Activated CD4-positive, CD25-positive, alpha-beta regulatory T cell treated with anti-CD3 and anti-CD28 coated beads, Interleukin-2, amount 50 U/mL, for 72 hours (primary cell): ENCODE data around the gene MFSD2A.
"Not testable (repeated sequence)": the region's sequence is repeated elsewhere in the genome, so short reads cannot be mapped to it uniquely, and the experiment has no call there.

Experiments
- DNase-seq: peaks from one replicate; pipeline ENCODE4 v3.0.0; 2021

The MFSD2A gene

GRCh38 chr1:39969531-39970270, 14.8 kb downstream of the MFSD2A start:
- DNase-seq, result no peak

DNA sequence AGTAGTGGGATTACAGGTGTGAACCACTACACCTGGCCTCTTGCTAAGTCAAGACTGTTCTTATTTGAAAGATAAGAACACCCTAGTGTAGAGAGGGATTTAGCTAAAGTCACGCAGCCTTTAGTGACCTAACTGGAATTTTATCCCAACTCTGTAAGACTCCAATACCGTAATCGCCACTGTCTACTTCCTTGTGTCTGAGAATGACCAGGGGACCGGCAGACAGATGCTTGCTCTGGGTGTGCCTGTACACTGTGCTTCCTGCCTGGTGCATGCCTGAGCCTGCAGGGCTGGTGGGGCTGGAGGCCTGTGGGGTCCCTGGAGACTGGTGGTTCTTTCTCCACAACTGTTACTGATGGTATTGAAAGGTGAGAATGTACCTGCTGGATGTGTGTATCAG, 15.3 kb downstream of the MFSD2A start:
- no peak for DNase-seq

GRCh38 chr1:39971138-39971537, 16.2 kb downstream of the MFSD2A start:
- no peak for DNase-seq

DNA sequence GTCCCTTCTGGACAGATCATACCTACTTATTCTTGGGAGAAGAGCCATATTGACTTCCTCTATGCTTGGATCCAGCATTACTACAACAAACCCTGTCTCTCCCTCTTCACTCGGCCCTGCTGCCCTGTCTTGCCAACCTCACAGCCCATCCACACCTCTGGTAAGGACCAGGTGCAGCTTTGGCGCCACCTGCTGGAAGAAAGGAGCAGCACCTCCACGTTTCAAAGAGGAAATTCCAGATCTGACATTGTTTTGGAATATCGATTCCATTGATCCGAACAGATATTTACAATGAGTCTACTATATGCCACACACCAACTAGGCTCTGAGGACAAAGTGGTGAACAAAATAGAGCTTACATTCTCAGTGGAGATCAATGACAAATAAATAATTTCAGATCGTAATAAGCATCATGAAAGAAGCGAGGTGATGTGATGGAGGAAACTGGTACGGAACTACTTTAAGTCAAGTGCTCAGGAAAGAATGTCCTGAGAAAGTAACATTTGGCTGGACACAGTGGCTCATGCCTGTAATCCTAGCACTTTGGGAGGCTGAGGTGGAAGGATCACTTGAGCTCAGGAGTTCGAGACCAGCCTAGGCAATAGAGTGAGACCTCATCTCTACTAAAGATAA, 18.7 kb downstream of the MFSD2A start:
- DNase-seq, result peak; percentile 73

DNA sequence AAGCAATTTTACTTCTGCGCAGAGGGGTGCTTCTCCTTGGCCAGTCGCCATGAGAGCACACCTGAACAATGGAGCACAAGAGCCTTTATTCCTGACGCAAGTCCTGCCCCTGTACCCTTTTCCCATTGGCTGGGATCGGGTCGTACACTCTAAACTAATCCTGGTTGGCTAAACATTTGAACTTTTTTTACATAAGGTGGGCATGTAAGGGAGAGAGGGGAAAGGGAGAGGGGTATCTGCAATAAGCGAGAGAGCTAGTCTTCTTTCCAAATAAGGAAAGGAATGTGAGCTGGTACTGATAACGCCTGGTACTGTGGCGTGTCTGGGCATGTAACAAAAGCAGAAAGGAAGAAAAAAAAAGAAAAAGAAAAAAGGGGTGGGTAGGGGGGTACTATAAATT, 21.8 kb downstream of the MFSD2A start:
- DNase-seq, result no peak

DNA sequence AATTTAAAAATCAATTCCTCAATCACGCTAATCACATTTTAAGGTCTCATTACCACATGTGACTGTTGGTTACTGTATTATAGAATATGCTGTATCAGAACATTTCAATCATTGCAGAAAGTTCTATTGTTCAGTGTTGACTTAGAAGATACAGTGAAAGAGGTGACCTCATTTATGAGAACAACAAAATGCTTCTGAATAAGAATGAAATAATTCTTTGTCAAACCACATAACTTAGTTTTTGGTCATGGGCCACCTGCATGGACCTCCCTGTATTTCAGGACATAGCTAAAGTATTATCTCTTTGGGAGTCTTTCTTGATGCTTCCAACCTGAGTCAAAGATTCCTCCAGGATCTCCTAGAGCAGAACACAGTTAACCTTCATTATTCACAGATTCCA, 22.3 kb downstream of the MFSD2A start:
- DNase-seq, result no peak

DNA sequence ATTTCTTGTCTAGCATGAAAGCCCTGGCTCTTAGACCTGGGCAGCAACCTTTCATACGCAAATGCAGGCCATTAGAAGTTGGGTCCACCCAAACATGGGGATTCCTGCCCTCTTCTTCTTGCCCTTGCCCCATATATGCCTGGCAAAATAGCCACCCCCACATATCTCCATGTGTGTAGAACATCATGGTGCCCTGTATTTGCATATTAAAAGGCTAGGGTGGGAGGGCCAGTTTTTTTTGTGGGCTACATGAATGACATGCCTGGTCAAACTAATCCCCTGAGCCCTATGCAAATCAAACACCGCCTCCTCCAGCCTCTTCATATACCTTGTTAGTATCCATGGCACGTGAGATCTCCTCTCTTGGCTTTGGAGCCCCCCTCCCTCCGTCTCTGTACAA, 24.7 kb downstream of the MFSD2A start:
- no peak for DNase-seq

GRCh38 chr1:39980555-39981313, 25.8 kb downstream of the MFSD2A start:
- DNase-seq, result no peak

GRCh38 chr1:39981385-39981784, 26.4 kb downstream of the MFSD2A start:
- DNase-seq, result no peak

DNA sequence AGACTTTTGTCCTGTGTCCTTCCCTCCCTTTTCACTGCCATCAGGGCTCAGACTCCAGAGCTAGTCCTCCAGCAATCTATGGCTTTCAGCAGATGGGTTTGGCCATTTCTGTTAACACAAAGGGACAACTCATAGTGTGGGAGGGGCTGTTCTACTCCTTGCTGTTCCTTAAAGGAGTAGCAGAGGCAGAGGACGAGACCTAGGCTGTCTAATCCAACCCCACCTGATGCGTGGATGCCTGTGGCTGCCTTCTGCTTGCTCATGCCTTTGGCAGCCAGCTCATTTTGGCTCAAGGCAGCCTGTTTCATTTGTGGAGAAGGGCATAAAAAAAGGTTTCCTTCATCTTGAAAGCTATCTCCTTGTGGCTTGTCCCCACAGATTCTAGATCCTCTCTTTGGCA, 27.0 kb downstream of the MFSD2A start:
- no peak for DNase-seq

- not testable (repeated sequence) for DNase-seq
These were observed 29.5 kb downstream of the MFSD2A start for GRCh38 chr1:39984480-39984879.

DNA sequence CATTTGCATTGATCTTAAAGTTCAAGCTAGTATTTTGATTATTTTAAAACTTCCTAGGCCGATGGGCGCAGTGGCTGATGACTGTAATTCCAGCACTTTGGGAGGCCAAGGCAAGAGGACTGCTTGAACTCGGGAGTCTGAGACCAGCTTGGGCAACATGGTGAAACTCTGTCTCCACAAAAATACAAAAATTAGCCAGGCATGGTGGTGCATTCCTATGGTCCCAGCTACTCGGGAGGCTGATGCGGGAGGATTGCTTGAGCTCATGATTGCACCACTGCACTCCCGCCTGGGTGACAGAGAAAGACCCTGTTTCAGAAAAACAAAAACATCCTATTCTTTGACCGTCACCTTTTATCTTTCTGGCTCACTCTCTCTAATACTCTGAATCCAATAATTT, 30.0 kb downstream of the MFSD2A start:
- no peak for DNase-seq

DNA sequence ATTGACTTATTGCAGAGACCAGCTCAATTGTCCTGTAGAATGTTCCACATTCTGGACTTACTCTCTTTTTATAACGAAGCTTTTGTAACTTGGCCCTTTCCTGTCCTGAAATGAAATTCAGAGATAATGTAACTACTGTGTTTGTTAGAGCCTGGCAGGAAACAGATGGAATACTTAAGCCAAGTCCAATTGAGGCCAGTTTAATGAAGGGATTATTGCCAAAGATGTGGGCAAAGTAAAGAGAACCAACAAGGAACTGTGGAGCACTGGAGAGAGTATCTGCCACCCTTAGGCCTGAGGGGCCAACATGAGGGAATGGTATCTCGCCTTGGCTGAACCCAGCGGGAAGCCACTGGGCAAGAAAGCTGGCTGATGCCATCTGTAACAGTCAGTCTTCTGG, 32.9 kb downstream of the MFSD2A start:
- DNase-seq, result no peak

- no peak for DNase-seq
These were observed 33.8 kb downstream of the MFSD2A start for GRCh38 chr1:39988618-39989343.

GRCh38 chr1:39990428-39990827, 35.5 kb downstream of the MFSD2A start:
- no peak for DNase-seq

DNA sequence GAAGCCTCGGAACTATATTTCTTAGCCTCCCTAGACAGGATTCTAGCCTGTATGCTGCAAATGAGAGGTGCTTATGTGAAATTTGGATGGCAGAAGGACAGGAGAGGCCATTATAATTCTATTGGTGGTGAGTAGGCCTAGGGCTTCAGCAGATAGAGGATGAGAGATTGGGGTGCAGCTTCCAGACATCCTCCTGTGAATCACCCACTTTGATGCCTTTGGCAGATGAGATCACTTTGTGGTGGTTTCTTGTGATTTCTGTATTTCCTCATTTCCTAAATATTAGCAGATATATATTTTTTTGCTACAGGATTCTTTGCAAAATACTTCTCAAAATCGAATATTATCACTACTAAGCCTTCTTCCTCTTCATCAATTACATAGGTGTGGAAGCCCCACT, 37.3 kb downstream of the MFSD2A start:
- DNase-seq, result no peak

GRCh38 chr1:39992888-39993287, 37.9 kb downstream of the MFSD2A start:
- no peak for DNase-seq

GRCh38 chr1:39995973-39996393, 41.0 kb downstream of the MFSD2A start:
- DNase-seq, result no peak

DNA sequence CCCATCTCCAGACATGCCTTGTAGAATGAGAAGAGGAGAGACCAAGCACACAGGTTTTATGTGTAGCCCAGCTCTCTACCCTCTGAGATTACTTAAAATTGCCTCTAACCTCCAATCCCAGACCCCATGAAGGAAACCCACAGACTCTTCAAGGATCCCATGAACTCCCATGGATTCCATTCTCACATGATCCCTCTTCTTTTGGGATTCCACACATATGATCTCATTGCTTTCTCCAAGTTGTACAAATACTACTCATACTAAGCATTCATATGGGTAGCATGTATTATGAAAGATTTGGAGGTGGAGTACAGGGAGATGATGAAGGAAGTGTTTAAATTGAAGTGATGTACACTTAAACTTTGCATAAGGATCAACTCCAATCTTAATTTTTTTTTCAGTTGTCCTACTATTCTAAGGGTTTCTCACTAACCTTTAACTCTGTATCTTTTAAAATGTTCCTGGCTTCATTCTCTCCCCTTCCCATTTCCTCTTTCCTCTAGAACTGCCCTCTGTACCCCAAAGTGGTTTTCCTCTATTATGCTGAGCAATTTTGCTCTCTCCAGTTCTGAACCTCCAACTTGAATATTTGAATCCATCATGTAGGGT, 41.6 kb downstream of the MFSD2A start:
- no peak for DNase-seq

GRCh38 chr1:40001456-40001855, 46.5 kb downstream of the MFSD2A start:
- no peak for DNase-seq

DNA sequence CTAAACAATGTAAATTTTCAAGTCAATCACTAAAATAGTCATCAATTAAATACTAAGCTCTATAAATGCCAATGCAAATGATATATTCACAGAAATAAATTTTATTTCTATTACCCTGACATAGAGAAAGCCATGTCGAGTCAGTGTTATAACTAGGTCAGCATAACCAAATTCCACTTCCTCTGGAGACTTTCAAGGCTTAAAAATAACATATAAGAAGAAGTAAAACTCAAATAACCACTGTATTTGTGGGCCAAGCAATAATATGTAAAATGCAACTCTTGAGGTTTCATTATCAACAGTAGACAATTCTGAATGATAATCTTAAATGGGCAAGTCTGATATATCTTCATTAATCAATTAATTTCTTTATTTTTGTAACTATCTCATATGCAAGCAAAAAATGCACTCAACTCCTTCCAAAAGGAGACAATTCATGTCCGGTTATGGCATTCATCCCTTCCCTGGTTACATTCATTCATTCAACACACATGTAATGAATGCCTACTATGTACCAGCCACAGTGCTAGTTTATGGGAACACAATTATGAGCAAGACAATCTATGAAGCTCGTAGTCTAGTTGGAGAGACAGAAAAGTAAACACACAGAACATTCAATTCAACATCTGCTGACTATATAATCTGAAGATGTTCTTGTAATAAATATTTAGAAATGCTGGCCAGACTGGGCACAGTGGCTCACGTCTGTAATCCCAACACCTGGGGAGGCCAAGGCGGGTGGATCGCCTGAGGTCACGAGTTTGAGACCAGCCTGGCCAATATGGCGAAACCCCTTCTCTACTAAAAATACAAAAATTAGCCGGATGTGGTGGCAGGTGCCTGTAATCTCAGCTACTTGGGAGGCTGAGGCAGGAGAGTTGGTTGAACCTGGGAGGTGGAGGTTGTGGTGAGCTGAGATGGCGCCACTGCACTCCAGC, 48.5 kb downstream of the MFSD2A start:
- no peak for DNase-seq

DNA sequence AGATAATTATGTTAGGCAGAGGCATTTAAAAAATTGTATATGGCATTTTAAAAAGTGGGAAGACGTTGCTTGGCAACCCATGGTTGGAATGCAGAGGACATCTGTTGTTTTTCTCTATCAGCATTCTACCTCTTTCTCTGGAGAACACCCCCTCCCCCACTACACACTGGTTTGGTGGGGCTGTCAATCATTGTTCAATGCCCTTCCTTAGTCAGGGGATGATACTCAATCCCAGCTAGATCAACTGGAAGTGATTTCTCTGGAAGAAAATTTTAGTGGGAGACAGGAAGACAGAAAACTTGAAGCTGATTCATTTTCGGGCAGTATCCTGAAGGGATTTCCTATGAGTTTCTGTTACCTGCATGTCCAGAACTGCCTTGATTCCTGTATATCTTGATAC, 49.9 kb downstream of the MFSD2A start:
- DNase-seq, result no peak
